ENCODE measurements around the gene SH3BP2. TPM values are rescaled to one million over a fixed set of nuclear protein-coding genes. Genes with fewer than 3 reads are reported as not detected.

SH3BP2 gene
- total RNA-seq, 2 experiments from 2014 or later, result 78.8 to 82.5 TPM

GRCh38 chr4:2787230-2788100, 5.4 kb upstream of the SH3BP2 start:
- ChIA-PET POLR2A (no interaction called here), CTCF (interaction anchor here (0.9 to 2.1 kb wide), 4 partner anchors 9 to 28 kb away, joined by 3 to 9 read pairs (median 4); no protein-coding TSS in a partner anchor)

GRCh38 chr4:2788101-2788500, 4.8 kb upstream of the SH3BP2 start:
- CTCF ChIA-PET, result interaction anchor here (0.9 to 1.2 kb wide), 3 partner anchors 9 to 27 kb away, joined by 3 to 4 read pairs (median 3); no protein-coding TSS in a partner anchor
- POLR2A ChIA-PET, result no interaction called here

DNA sequence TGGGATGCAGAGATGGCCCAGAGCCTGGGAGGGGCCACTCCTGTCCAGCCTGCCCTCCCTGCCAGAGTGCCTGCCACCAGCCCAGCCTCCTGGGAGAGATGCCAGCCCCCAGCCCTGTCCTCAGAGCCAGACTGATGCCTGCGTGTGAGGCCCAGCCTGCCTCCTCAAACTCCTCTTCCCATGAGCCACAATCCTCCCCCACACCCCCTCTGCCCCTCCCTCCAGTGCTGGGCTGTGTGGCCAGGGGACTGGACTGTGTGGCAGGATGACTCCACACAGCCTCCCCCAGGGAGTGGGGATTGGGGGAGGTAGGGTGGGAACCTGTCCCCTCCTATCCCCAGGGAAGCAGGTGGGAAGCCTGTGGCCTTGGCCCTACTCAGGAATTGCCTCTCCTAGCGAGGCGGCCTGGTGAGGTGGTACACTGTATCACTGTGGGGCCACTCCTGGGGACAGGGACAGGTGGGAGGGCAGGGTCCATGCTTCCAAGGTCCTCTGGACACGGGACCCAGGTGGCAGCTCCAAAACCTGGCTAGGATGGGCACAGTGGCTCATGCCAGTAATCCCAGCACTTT, 4.3 kb upstream of the SH3BP2 start:
- CTCF ChIA-PET, result no interaction called here
- POLR2A ChIA-PET, result no interaction called here

- POLR2A ChIA-PET, result no interaction called here
- CTCF ChIA-PET, result no interaction called here
Observed at GRCh38 chr4:2789351-2789750, 3.5 kb upstream of the SH3BP2 start.

DNA sequence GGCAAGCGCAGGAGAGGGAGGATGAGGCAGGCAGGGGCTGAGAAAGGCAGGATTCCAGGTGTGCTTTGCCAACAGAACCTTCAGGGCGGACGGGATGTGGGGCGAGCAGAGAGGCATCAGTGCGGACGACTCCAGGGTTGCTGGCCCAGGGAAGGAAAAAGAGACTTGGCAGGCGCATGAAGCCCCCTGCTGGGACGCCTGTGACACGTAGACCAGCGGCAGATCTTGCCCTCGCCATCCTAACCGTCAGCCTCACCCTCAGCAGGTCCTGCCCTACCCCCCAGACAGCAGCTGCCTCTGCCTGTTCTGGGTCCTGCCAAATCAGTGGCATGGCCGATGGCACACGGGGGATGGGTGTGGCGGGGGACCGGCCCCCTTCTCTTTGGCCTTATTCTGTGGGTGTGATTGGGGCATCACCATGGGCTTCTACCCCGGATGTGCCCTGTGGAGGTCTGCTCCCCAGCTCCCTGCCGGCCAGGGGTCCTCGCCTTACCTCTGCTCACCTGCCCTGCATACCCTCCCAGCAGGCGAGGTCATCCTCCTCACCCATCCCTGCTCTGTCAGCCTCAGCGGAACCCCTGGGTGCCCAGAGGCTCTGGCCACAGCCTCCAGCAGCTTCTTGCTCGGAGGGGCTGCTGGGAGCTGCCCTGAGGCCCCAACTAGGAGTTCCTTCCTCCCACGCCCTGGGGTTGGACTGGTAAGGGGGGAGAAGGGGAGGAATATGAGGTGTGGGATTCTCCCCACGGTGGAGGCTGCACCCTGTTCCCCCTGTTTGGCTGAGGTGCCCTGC, 2.9 kb upstream of the SH3BP2 start:
- ChIA-PET POLR2A (no interaction called here), CTCF (no interaction called here)

DNA sequence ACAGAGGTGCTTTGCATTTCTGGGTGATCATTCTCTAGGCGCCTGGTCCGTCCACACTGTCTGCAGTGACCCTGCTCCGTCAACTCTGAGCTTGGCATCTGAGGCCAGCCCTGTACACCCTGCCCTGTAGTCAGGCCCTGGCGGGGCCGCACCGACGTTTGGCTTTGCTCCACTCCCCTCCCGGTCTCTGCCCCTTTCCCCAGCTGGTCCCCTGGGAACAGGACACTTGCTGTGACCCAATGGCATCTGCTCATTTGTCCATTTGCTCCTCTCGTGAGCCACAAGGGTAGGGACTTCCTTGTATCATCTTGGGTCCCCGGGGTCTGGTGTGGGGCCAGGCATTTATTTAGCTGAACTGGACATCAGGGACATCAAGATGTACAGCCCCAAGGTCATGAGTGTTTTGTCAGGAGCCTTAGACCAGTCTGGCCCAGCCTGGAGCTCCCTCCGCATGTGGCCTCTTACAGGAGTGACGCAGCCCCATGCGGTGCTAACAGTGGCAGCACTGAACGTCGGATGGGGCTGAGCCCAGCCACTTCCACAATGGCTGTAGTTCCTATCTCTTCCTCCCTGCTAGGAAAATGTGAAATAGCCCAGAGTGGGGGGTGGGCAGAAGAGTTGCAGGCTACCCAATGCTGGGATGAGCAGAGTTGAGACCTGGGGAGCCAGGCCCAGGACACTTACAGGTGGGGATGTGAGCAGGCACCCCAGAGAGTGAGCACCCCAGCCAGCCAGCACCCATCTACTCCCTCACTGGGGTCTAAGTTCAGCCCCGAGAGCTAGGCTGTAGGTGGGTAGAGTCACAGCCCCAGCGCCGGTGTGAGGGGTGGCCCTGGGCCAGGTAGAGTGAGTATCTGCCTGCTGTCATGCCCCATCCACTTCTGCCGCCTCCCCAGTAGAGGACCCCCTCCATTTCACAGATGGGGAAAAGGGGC, 2.0 kb upstream of the SH3BP2 start:
- ChIA-PET CTCF (interaction anchor here (0.6 to 1.3 kb wide), 3 partner anchors 7 to 27 kb away, joined by 3 read pairs; no protein-coding TSS in a partner anchor), POLR2A (interaction anchor here (0.5 to 0.6 kb wide), 2 partner anchors 31 to 57 kb away, joined by 3 read pairs; no protein-coding TSS in a partner anchor)

GRCh38 chr4:2791518-2792395, 1.1 kb upstream of the SH3BP2 start:
- CTCF ChIA-PET, result interaction anchor here (0.6 to 1.3 kb wide), 5 partner anchors 8 to 46 kb away, joined by 3 read pairs; no protein-coding TSS in a partner anchor

GRCh38 chr4:2792396-2792710, 532 bp upstream of the SH3BP2 start:
- POLR2A ChIA-PET, result interaction anchor here (1.0 kb wide), 1 partner anchor 143 kb away, joined by 3 read pairs; no protein-coding TSS in a partner anchor
- CTCF ChIA-PET, result interaction anchor here (0.8 to 1.3 kb wide), 4 partner anchors 9 to 46 kb away, joined by 3 read pairs; no protein-coding TSS in a partner anchor

More at GRCh38 chr4:2791518-2792395, 1.1 kb upstream of the SH3BP2 start:
- POLR2A ChIA-PET, result interaction anchor here (0.6 kb wide), 1 partner anchor 56 kb away, joined by 3 read pairs; no protein-coding TSS in a partner anchor

- ChIA-PET POLR2A (no interaction called here), CTCF (no interaction called here)
Observed at GRCh38 chr4:2793586-2794485, 951 bp downstream of the SH3BP2 start.

- POLR2A ChIA-PET, result no interaction called here
Observed at GRCh38 chr4:2794486-2795299, 1.8 kb downstream of the SH3BP2 start.

GRCh38 chr4:2795300-2795892, 2.5 kb downstream of the SH3BP2 start:
- CTCF ChIA-PET, result no interaction called here
- POLR2A ChIA-PET, result no interaction called here

More at GRCh38 chr4:2794486-2795299, 1.8 kb downstream of the SH3BP2 start:
- CTCF ChIA-PET, result no interaction called here

- ChIA-PET POLR2A (interaction anchor here (0.6 kb wide), 1 partner anchor 17 kb away, joined by 3 read pairs; no protein-coding TSS in a partner anchor), CTCF (interaction anchor here (0.9 kb wide), 1 partner anchor 9 kb away, joined by 3 read pairs; no protein-coding TSS in a partner anchor)
Observed at GRCh38 chr4:2795893-2796848, 3.3 kb downstream of the SH3BP2 start.

GRCh38 chr4:2796849-2797544, 4.1 kb downstream of the SH3BP2 start:
- ChIA-PET POLR2A (interaction anchor here (0.5 to 1.3 kb wide), 3 partner anchors 11 to 277 kb away, joined by 3 read pairs; partner anchors contain the start of genes HTT and HTT-AS), CTCF (interaction anchor here (0.5 to 0.9 kb wide), 4 partner anchors 9 to 217 kb away, joined by 3 to 7 read pairs (median 3); no protein-coding TSS in a partner anchor)
